GM12878 (cell line): ENCODE data around the gene AHCYL2.

Source experiments
- CHD2 ChIP-seq: IDR thresholded peaks from 2 replicates; pipeline ENCODE4 v1.6.1; 2011; ENCODE audit warnings: low read depth, low read length, improper control_type of control experiment, borderline replicate concordance
- CTCF ChIP-seq, 3 experiments: IDR thresholded peaks in 2 of 3; conservative IDR thresholded peaks in 1 of 3; 2 replicates each; pipeline ENCODE4 v1.5.1; 2011; ENCODE audit warnings: low read depth in 3 of 3, low read length in 3 of 3, mild to moderate bottlenecking in 3 of 3, control low read depth in 2 of 3, moderate library complexity in 2 of 3, inconsistent platforms in 1 of 3, mixed read lengths in 1 of 3; ENCODE audit not compliant: control insufficient read depth in 2 of 3, insufficient read depth in 1 of 3; ENCODE audit errors: extremely low read depth in 1 of 3
- TCF3 ChIP-seq: IDR thresholded peaks from 2 replicates; pipeline ENCODE4 v1.6.1; 2012; ENCODE audit warnings: low read depth, mild to moderate bottlenecking, low read length, borderline replicate concordance; ENCODE audit not compliant: insufficient read depth
- ZSCAN29 ChIP-seq: fragments of 450-650 bp; IDR thresholded peaks from 2 replicates; pipeline ENCODE4 v1.6.1; 2017; ENCODE audit warnings: mild to moderate bottlenecking, moderate library complexity

DNA sequence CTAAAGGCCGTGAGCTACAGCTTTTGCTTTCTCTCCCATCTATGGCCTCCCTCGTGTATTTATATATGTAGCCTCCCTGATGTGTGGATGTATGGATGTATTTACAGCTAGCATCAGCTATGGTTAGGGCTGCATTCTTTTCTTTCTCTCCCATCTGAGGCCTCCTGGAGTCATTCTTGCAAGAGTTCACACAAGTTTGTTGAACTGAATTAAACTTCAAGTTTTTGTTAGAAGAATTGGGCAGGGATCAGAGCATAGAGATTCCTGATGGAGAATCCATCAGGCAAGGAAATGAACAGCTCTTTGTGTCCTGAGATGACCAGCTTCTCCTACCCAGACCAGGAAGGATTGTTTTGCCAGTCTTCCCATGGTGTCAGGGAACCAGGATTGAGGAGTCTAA, 60.3 kb downstream of the AHCYL2 start:
- TF ChIP-seq ZSCAN29 (no peak), TCF3 (no peak), CTCF (IDR thresholded peaks at IDR 0.05 in 2 of 3, conservative IDR thresholded peaks at IDR 0.05 in 1 of 3; ENCODE audit: control insufficient read depth in 2 of 3, extremely low read depth in 1 of 3, insufficient read depth in 1 of 3, low read depth in 3 of 3, low read length in 3 of 3) (no peak), CHD2 (no peak)
